ENCODE data around the gene SEL1L. TPM values are rescaled to one million over a fixed set of nuclear protein-coding genes. Genes with fewer than 3 reads are reported as not detected.

Gene SEL1L
- 10 to 100 TPM; 30.4 to 41.9 (median 34.0) TPM for total RNA-seq

DNA sequence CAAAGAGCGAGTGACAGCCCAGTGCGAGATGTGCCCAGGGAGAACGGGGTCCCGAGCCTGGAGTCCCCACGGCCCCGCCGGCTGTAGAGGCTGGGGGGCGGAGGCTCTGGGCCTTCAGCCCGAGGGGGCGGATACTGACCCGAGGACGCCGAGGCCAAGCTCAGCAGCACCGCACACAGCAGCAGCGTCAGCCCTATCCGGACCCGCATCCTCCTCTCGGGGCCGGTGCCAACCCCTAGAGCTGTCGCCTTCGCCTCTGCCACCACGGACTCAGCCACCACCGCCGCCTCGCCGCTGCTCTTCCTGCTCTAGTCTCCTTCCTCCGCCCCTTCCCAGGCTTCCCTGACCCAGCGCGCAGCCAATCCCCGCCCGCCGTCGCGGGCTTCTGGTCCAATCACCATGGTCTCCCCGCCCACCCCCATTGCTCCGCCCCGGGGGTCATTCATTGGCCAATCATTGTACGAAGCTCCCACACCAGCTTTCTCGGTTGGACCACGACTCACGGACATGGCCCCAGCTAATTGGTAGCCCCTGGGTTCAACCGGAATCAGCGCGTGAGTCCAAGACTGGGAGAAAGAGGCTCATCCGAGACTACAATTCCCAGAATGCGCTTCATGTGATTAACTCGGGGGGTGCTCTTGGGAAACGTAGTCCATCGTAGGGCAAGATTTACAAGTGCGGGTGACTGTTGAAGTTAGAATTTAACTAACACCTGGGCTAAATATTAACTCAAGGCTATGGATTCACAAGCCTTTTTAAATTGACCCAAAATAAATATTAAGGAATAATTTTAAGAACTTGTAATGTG lies at the start of gene SEL1L:
TSS of gene SEL1L (minus strand) at position 318 of the 808 bp plus-strand sequence. CDS start at position 209, 109 bp downstream.
- DNase-seq (ENCODE audit: low spot score in 2 of 2): peak; percentile 100
- intact Hi-C loops (cut with DNase I; ENCODE audit: low total_unique reads): no loop called here
- 0% methylated on average over 44 to 48 of the region's 50 CpGs for WGBS, 2 donors
- TF ChIP-seq, protein P1, sequence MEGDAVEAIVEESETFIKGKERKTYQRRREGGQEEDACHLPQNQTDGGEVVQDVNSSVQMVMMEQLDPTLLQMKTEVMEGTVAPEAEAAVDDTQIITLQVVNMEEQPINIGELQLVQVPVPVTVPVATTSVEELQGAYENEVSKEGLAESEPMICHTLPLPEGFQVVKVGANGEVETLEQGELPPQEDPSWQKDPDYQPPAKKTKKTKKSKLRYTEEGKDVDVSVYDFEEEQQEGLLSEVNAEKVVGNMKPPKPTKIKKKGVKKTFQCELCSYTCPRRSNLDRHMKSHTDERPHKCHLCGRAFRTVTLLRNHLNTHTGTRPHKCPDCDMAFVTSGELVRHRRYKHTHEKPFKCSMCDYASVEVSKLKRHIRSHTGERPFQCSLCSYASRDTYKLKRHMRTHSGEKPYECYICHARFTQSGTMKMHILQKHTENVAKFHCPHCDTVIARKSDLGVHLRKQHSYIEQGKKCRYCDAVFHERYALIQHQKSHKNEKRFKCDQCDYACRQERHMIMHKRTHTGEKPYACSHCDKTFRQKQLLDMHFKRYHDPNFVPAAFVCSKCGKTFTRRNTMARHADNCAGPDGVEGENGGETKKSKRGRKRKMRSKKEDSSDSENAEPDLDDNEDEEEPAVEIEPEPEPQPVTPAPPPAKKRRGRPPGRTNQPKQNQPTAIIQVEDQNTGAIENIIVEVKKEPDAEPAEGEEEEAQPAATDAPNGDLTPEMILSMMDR (IDR thresholded peaks at IDR 0.05): no peak
- TF ChIP-seq POLR2A (IDR thresholded peaks at IDR 0.05): peak in 1 of 2 donors; percentile 23
- H3K4me3 ChIP-seq (ENCODE audit: low read depth, poor library complexity, severe bottlenecking): peak within 1 kb of the TSS; percentile 100

DNA sequence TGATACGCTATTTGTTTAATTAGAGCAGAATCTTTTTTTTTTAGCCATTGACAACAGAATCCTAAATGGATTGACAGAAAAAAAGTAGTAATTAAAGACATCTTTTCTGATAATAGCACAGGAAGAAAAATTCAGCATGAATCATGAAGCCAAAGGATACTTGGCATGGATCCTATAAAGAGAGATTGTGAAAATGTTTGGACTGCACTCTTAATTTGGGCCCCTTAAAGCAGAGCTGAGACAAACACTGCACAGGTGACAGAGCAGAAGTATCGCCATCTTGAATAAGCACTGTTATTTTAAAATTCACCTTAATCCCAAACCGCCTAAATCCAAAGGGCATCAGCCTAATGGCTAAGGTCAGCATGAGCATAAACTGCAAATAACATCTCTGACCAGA lies 48.8 kb upstream of the SEL1L start:
- WGBS, 2 donors: 79% methylated on average over 3 of the region's 3 CpGs
- TF ChIP-seq, protein P1 (IDR thresholded peaks at IDR 0.05): no peak
- no peak for TF ChIP-seq POLR2A (IDR thresholded peaks at IDR 0.05)
- intact Hi-C loops (cut with DNase I; ENCODE audit: low total_unique reads): no loop called here
- DNase-seq (ENCODE audit: low spot score in 2 of 2): no peak
- no peak overlapping the region for H3K4me3 ChIP-seq (ENCODE audit: low read depth, poor library complexity, severe bottlenecking)

DNA sequence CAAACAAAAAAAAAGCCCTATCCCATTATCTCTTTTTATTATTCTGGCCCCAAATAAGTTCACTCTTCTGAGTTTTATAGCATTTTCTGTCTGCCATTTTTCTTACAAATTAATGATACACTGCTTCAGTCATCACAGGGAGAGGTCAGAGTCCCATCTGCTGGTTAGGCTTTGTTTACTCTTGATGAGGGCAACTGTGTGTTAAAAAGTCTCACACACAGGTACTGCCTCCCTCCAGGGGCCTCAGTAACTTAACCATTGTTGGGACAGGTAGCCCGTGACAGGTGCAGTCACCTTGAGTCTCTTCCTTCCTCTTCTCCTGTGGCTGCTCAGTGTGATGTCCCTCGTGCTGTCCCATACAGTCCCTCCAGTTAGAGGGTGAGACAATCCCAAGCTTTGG lies 45.5 kb upstream of the SEL1L start:
- H3K4me3 ChIP-seq (ENCODE audit: low read depth, poor library complexity, severe bottlenecking): no peak overlapping the region
- no peak for DNase-seq (ENCODE audit: low spot score in 2 of 2)
- TF ChIP-seq POLR2A (IDR thresholded peaks at IDR 0.05): no peak
- TF ChIP-seq, protein P1 (IDR thresholded peaks at IDR 0.05): no peak
- intact Hi-C loops (cut with DNase I; ENCODE audit: low total_unique reads): no loop called here
- WGBS, 2 donors: 82 to 86% methylated on average over 2 of the region's 2 CpGs

DNA sequence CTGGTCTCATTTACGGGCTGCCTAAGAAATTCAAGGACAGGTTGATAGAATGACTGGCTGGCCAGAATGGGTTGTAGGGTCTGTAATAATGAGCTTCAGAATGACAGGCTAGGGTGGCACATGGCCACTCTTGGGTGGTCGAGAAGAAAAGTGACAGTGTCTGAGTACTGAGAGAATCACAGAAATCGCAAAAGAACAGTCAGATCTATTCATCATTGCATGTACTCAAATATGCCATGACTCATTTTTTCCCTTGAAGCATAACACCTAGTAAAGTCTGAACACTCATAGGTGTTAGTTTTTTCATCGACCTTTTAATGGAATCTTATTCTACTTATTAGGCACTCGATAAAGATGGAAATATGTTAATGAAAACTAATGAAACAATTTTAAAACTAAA lies 37.8 kb upstream of the SEL1L start:
- intact Hi-C loops (cut with DNase I; ENCODE audit: low total_unique reads): no loop called here
- 80% methylated on average over 5 of the region's 5 CpGs for WGBS, 2 donors

DNA sequence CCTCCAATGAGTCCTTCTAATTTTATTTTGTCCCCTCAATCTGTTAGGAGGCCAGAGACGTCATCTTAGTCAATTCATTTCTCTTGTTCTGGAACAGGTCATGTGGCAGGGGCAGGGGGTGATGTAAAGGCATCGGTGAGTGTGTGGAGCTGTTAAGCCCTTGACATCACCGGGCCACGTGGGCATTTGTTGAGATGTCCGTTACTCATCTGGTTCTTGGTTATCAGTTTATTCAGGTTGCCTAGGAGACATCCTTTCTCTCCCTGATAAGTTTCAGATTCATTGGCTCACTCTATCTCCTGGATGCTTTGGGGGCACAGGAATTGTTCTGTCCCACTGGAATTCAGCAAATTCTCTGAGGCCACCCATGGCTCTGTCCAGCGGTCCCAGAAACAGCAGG lies 33.6 kb upstream of the SEL1L start:
- DNase-seq (ENCODE audit: low spot score in 2 of 2): no peak
- TF ChIP-seq POLR2A (IDR thresholded peaks at IDR 0.05): no peak
- TF ChIP-seq, protein P1 (IDR thresholded peaks at IDR 0.05): no peak
- 74 to 76% methylated on average over 6 of the region's 6 CpGs for WGBS, 2 donors
- intact Hi-C loops (cut with DNase I; ENCODE audit: low total_unique reads): no loop called here
- H3K4me3 ChIP-seq (ENCODE audit: low read depth, poor library complexity, severe bottlenecking): no peak overlapping the region

More for the DNA sequence above, 37.8 kb upstream of the SEL1L start:
- H3K4me3 ChIP-seq (ENCODE audit: low read depth, poor library complexity, severe bottlenecking): no peak overlapping the region
- TF ChIP-seq, protein P1 (IDR thresholded peaks at IDR 0.05): no peak
- no peak for TF ChIP-seq POLR2A (IDR thresholded peaks at IDR 0.05)
- no peak for DNase-seq (ENCODE audit: low spot score in 2 of 2)

Measured in lower leg skin (tissue), 4 donors.